ENCODE results near the gene PPM1K.
A peak's percentile ranks its signal among the peaks of the same experiment; 100 is the strongest.

The PPM1K gene

DNA sequence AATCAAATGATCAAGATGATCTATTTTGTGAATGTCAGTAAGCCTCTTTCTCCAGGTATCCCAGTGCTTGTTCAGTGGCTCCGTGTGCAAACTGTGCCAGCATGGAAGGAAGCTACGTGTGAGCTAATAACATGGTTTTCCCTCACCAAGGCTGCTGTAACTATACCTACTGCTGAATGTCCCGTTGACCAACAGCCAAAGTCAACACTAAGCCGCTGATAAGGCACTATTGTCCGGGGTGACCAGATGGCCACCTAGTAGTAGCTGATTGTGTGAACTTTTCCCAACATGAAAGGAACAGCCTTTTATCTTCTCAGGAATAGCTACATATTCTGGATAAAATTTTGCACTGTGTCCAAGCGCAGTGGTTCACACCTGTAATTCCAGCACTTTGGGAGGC lies 68.0 kb downstream of the PPM1K start:
- no peak for FAIRE-seq

DNA sequence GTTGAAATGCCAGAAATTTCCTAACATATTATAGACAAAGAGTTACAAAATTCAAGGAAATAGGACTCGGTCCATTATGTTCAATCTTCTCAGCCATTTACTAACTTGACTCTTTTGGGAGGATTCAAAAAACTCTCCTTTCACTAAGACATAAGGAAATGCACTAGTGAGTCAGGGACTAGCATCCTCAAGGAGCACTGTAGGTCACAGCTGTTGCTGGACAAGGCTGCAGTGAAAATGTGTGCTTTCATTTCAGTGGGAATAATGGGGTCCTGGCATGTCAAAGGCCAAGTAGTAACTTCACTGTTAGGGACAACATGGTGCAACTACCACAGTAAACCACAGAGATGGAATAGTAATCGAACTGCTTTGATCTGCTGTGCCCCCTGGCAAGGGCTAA lies 69.0 kb downstream of the PPM1K start:
- no peak for FAIRE-seq

DNA sequence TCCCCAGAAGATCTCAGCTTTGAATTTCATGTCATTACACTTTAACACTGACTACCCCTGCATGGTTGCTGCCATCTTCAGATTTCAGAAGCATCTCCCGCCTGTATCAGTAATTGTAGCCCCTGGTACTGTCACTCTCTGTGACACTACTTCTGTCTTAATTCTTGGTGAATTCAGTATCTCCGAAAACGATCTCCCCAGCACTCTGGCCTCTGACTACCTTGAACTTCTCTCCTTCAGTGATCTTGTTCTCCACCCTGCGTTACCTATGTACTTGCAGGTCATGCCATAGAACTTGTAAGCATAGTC lies 72.2 kb downstream of the PPM1K start:
- no peak for FAIRE-seq

DNA sequence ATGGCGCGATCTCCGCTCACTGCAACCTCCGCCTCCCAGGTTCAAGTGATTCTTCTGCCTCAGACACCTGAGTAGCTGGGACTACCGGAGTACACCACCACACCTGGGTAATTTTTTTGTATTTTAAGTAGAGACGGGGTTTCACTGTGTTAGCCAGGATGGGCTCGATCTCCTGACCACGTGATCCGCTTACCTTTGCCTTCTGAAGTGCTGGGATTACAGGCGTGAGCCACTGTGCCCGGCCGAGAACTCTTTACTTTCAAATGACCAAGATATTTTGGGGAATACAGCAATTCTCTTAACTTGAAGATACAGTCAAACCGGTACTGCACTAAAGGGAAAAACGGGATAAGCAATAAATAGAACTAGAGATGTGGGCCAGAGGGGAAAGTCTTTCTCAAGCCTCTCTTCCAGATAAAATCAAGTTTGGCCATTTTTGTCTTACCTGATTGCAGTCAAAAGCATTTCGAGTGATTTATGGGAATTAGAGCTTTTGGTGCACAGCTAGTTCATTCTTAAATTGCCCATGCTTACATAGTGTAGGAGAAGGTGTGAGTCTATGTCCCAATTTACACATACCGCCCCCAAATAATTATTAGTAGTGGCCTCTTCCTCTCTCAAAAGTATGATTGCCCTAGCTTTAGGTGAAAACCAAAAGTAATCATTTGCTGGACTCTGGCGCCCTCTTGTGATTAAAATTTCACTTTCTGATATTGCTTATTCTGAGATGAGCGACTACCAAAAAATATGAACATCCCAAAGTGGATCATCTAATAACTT lies 72.7 kb downstream of the PPM1K start:
- peak; percentile 69 for FAIRE-seq

DNA sequence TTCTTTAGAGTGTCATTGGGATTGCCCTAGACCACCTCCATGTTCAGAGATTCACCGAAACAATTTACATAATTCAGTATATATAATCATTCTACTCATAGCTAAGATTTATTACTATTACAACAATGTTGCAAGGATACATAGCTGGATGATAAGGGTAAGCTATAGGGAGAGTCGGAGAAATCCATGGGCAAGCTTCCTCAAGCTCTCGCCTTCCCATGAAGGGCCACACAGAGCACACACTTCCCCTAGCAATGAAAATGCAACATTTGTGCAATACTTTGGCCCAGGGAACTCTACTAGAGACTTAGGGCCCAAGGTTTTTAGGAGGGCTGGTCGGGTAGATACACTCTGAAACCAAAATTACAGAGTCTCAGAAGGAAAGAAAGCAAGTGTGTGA lies 76.2 kb downstream of the PPM1K start:
- no peak for FAIRE-seq

Data from endometrium (tissue), 2 donors.